Chondrocyte (in vitro differentiated cells): Measurements from ENCODE around the gene NRARP. TPM values are rescaled to one million over a fixed set of nuclear protein-coding genes. Genes with fewer than 3 reads are reported as not detected.

Source experiments
- DNase-seq: peaks from one replicate; pipeline ENCODE4 v3.0.0; 2021; ENCODE audit warnings: mixed read lengths, low spot score
- H3K27ac Mint-ChIP-seq: one replicate; pipeline ENCODE4 v1.8.0; 2021; ENCODE audit warnings: mild to moderate bottlenecking, moderate library complexity, mixed read lengths; ENCODE audit not compliant: unreplicated experiment
- H3K27me3 Mint-ChIP-seq: 2 replicates; pipeline ENCODE4 v1.8.0; 2021; ENCODE audit warnings: low read depth, mixed read lengths
- H3K36me3 Mint-ChIP-seq: 2 replicates; pipeline ENCODE4 v1.8.0; 2021; ENCODE audit warnings: low read depth, mixed read lengths
- H3K4me1 Mint-ChIP-seq: 2 replicates; pipeline ENCODE4 v1.8.0; 2021; ENCODE audit warnings: low read depth, mild to moderate bottlenecking, mixed read lengths
- H3K4me3 Mint-ChIP-seq: one replicate; pipeline ENCODE4 v1.8.0; 2021; ENCODE audit warnings: mild to moderate bottlenecking, moderate library complexity, mixed read lengths; ENCODE audit not compliant: unreplicated experiment
- H3K9me3 Mint-ChIP-seq: 2 replicates; pipeline ENCODE4 v1.8.0; 2021; ENCODE audit warnings: low read depth, mixed read lengths
- total RNA-seq: library from RNA; stranded (reverse); gene quantifications from 3 replicates; pipeline ENCODE4 v1.2.1, GENCODE V29; 2021
- TF ChIP-seq, protein P1 (sequence below): fragments of 200-600 bp; sonication (generic); IDR thresholded peaks from 2 replicates; pipeline ENCODE4 v1.5.0; 2021; ENCODE audit warnings: antibody characterized with exemption, mild to moderate bottlenecking, moderate library complexity

The NRARP gene
- total RNA-seq, 1 donor from 2014 or later: 6.7 TPM

DNA sequence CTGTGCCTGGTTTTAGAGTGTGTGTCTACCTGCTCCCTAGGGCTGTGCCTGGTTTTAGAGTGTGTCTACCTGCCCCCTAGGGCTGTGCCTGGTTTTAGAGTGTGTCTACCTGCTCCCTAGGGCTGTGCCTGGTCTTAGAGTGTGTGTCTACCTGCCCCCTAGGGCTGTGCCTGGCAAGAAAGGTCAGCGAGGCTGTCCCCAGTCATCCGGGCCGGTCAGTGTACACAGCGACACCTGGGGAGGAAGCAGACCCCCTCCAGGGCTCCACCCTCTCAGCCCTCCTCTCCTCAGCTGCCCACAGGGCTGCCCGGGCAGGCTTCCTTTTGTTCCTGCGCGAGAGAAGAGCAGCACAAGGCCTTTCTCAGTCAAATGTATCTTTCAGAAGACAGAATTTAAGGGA lies 4.1 kb downstream of the NRARP start:
- TF ChIP-seq, protein P1, sequence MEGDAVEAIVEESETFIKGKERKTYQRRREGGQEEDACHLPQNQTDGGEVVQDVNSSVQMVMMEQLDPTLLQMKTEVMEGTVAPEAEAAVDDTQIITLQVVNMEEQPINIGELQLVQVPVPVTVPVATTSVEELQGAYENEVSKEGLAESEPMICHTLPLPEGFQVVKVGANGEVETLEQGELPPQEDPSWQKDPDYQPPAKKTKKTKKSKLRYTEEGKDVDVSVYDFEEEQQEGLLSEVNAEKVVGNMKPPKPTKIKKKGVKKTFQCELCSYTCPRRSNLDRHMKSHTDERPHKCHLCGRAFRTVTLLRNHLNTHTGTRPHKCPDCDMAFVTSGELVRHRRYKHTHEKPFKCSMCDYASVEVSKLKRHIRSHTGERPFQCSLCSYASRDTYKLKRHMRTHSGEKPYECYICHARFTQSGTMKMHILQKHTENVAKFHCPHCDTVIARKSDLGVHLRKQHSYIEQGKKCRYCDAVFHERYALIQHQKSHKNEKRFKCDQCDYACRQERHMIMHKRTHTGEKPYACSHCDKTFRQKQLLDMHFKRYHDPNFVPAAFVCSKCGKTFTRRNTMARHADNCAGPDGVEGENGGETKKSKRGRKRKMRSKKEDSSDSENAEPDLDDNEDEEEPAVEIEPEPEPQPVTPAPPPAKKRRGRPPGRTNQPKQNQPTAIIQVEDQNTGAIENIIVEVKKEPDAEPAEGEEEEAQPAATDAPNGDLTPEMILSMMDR: no peak
- Mint-ChIP-seq H3K27me3 (peaks cover 2% of the 10 kb centered on the region), H3K4me1 (peaks cover 21% of the 10 kb centered on the region), H3K4me3 (no peak overlapping the region), H3K27ac (no peak overlapping the region), H3K9me3 (no peaks in the 10 kb centered on the region), H3K36me3 (no peaks in the 10 kb centered on the region)
- no peak for DNase-seq

DNA sequence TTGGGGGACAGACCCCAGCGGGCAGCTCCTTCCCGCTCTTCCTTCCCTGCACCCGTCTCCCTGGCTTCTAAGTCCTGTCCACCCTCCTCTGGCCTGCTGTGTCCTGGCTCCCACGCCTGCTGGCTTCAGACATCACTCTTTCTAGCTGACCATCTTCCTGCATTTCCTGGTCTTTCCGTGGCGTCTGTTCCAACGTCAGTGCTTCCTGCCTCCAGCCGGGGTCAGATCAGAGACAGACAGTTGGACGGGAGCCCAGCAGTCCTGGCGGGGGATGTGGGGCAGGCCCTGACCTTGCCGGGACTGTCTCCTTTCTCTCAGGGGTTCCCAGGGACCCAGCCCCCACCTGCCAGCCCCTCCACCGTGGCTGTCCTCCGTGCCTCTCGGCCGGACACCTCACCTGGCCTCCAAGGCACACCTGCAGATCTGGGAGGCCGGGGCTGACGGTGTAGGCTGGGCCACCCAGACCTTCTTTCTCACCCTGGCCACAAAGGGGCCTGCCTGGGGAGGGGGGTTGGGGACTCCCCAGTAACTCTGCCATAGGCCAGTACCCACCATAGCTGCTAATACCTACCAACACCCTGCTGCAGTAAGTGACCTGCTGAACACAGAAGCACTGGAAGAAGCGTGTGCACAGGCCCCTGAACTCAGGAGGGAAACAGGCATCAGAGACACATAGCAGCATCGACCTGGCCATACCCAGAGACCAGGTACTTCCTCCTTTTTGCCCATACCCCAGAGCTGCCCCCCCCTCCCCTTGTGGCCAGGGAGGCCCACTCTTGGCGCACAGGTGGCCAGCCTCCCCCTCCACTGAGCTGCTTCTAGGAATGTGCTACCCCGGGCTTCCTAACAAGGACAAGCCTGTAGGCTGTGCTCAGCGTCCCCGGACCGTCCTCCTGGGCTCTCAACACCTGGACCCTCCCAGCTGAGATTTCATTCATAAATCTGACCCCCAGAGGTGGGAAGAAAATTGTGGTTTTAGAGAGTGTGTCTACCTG lies 5.1 kb downstream of the NRARP start:
- no peaks in the 10 kb centered on the region for H3K36me3 Mint-ChIP-seq
- peak overlapping the region; percentile 70 for H3K4me3 Mint-ChIP-seq
- DNase-seq: no peak
- TF ChIP-seq, protein P1: no peak
- H3K27me3 Mint-ChIP-seq: peaks cover 2% of the 10 kb centered on the region
- peak overlapping the region; percentile 90 for H3K27ac Mint-ChIP-seq
- peaks cover 21% of the 10 kb centered on the region for H3K4me1 Mint-ChIP-seq
- H3K9me3 Mint-ChIP-seq: no peaks in the 10 kb centered on the region

- Mint-ChIP-seq H3K4me3 (peak overlapping the region; percentile 70), H3K9me3 (no peaks in the 10 kb centered on the region), H3K27ac (peak overlapping the region; percentile 90), H3K27me3 (peaks cover 2% of the 10 kb centered on the region), H3K36me3 (no peaks in the 10 kb centered on the region), H3K4me1 (peaks cover 21% of the 10 kb centered on the region)
- DNase-seq: no peak
- TF ChIP-seq, protein P1: no peak
Observed at GRCh38 chr9:137295849-137296669, 6.0 kb downstream of the NRARP start.

- peaks cover 16% of the 10 kb centered on the region for H3K4me1 Mint-ChIP-seq
- no peaks in the 10 kb centered on the region for H3K36me3 Mint-ChIP-seq
- H3K9me3 Mint-ChIP-seq: no peaks in the 10 kb centered on the region
- peaks cover 2% of the 10 kb centered on the region for H3K27me3 Mint-ChIP-seq
- DNase-seq: no peak
- TF ChIP-seq, protein P1: peak; percentile 75
- no peak overlapping the region for H3K27ac Mint-ChIP-seq
- no peak overlapping the region for H3K4me3 Mint-ChIP-seq
Observed at GRCh38 chr9:137295238-137295811, 6.7 kb downstream of the NRARP start.
